Activated CD8-positive, alpha-beta memory T cell treated with anti-CD3 and anti-CD28 coated beads, Interleukin-2, amount 10 ng/mL, durations not matched to agents 7 days and 5 days (primary cell): ENCODE results near the gene ANKRD63. TPM values are rescaled to one million over a fixed set of nuclear protein-coding genes. Genes with fewer than 3 reads are reported as not detected.
A peak's percentile ranks its signal among the peaks of the same experiment; 100 is the strongest.

Source experiments
- ATAC-seq: fragments of 150-1000 bp; cut with Tn5 transposase; one replicate; pipeline ENCODE4 v1.10.0; 2021; ENCODE audit warnings: moderate library complexity
- CTCF ChIA-PET: fragments of 350-600 bp; sonication (Branson Sonifier 250); formaldehyde crosslinking; loops from one replicate; lab custom pipeline; 2021; ENCODE audit warnings: antibody characterized with exemption; lab: Charles Lee
- DNase-seq: peaks from one replicate; pipeline ENCODE4 v3.0.0-alpha.2; 2020
- H3K27ac Mint-ChIP-seq: one replicate; pipeline ENCODE4 v1.8.0; 2021; ENCODE audit warnings: mild to moderate bottlenecking, mixed read lengths
- H3K27me3 Mint-ChIP-seq: one replicate; pipeline ENCODE4 v1.8.0; 2021; ENCODE audit warnings: mixed read lengths
- H3K36me3 Mint-ChIP-seq: one replicate; pipeline ENCODE4 v1.8.0; 2021; ENCODE audit warnings: mild to moderate bottlenecking, mixed read lengths
- H3K4me1 Mint-ChIP-seq: one replicate; pipeline ENCODE4 v1.8.0; 2021; ENCODE audit warnings: mixed read lengths
- H3K4me3 Mint-ChIP-seq: one replicate; pipeline ENCODE4 v1.8.0; 2021; ENCODE audit warnings: mild to moderate bottlenecking, moderate library complexity, mixed read lengths
- H3K9me3 Mint-ChIP-seq: one replicate; pipeline ENCODE4 v1.8.0; 2022; ENCODE audit warnings: low read depth, mixed read lengths
- total RNA-seq, 2 experiments: library from RNA; stranded (reverse); gene quantifications; one replicate each; pipeline ENCODE4 v1.2.3, GENCODE V29; 2021

ANKRD63 gene
- total RNA-seq, 2 experiments from 2014 or later, result not detected

DNA sequence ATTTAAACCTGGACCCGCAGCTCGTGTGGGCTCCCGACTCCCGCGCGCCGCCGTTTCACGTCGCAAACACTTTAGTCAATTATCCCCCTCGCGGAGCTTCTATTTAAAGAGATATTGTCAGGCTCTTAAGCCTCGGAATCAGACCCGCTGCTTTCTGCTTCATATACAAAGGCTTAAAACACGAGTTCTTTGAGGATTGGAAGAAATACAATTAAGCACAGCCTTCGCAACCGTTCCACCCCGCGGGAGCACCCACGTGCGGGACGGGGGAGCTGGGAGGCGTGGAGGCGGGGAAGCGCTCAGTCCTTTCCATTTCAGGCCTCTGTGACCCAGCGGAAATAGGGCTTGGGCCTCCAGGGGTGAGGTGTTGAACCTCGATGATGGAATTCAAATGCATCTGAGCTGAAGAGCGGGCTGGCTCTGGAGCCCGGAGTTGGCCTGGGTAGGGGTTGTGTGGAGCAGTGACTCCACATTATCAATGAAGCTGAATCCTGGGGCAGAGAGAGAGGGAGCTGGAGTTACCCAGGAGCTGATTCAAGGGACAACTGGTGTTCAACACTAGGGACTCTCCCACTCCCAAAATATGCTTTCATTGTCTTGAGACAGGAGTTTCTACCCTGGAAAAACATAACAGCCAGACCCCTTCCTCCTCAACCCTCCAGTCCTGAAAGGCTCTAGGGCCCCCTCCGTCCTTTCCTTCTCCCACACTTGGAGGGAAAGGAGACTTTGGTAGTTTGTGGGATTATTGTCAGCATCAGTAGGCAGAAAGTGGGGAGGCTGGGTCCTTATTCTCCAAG, 2.4 kb downstream of the ANKRD63 start:
- Mint-ChIP-seq H3K27ac (no peak overlapping the region), H3K4me3 (no peak overlapping the region), H3K9me3 (no peaks in the 10 kb centered on the region), H3K4me1 (peaks cover 6% of the 10 kb centered on the region), H3K27me3 (peaks cover 57% of the 10 kb centered on the region), H3K36me3 (no peaks in the 10 kb centered on the region)
- CTCF ChIA-PET, result interaction anchor here (0.7 to 10.7 kb wide), 16 partner anchors 12 to 241 kb away, joined by 3 to 411 read pairs (median 8); partner anchors contain the start of genes BUB1B, CCDC9B, DISP2 and INAFM2
- DNase-seq, result no peak
- no peak for ATAC-seq

DNA sequence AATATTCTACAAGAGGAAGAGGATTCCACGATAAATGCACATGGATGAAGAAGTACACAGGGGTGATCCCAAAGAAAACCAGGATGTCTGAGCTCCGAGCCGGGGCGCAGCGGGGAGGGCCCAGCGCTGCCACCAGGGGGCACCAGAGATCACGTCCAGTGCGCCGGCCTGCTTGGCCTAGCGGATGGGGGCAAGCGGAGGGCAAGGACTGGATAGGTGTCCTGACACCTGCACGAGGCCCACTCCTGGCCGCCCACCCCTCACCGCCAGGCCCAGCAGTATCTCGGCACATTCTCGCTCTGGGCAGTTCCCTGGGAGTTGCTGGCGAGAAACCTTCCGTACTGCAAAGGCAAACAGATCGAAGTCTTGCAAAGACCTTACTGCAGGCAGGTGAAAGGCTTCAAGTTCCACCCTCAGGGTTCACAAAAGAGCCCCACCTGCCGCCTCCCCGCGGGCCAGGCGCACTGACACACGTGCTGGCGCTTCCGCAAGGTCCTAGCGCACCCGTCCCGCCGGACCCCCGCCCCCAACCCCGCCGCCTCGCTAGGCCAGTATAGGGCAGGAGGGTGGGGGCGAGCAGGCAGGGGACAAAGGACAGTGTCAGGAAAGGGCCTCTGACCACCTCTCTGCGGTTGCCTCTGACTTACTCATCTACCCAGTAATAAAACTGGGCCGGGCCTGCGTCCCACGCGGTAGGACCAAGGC, 3.3 kb downstream of the ANKRD63 start:
- no peaks in the 10 kb centered on the region for H3K9me3 Mint-ChIP-seq
- CTCF ChIA-PET, result interaction anchor here (0.6 to 10.7 kb wide), 58 partner anchors 8 to 492 kb away, joined by 3 to 411 read pairs (median 5); partner anchors contain the start of genes BUB1B, CCDC9B, DISP2 and INAFM2
- no peak overlapping the region for H3K4me3 Mint-ChIP-seq
- no peaks in the 10 kb centered on the region for H3K36me3 Mint-ChIP-seq
- ATAC-seq, result peak; percentile 47
- H3K27ac Mint-ChIP-seq, result no peak overlapping the region
- peak; percentile 75 for DNase-seq
- H3K4me1 Mint-ChIP-seq, result peaks cover 10% of the 10 kb centered on the region
- H3K27me3 Mint-ChIP-seq, result peaks cover 57% of the 10 kb centered on the region

DNA sequence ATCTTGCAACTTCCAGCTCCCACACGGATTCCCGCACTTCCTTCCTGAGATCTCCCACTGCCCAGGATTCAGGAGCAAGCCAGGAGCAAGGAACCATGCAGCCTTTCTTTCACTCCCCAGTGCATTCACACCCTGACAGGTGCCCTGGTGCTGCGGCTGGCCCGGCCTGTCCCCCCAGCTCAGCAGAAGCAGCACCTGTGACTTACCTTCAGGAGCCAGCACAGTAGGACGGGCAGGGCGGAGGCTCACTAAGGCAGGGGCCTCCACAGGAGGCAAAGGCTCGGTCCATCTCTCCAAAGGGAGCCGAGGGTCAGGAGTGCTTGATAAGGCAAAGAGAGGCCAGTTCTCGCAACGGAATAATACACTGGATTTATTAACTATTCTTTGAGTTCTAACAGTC, 4.8 kb downstream of the ANKRD63 start:
- H3K27me3 Mint-ChIP-seq, result peaks cover 45% of the 10 kb centered on the region

DNA sequence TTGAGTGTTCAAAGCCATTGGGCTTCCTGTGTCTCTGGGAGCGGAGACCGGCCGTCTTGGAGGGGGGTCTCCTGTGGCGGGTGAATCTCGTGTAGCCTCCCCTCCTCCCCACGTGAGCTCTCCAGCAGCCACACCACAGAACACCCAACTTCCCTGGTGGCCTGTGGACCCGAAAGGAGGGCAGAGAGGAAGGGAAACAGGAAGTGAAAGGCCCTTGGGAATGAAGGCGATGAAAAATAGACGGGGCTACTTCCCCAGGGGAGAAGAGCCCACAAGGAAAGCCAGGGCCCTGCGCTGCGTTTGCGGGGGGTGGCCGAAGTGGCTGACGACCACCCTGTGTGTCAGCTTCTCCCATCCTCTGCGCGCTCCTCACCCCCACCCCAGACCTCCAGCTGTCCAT, 5.4 kb downstream of the ANKRD63 start:
- CTCF ChIA-PET, result interaction anchor here (1.0 to 10.7 kb wide), 11 partner anchors 9 to 231 kb away, joined by 3 to 411 read pairs (median 20); partner anchors contain the start of genes CCDC9B and PLCB2
- Mint-ChIP-seq H3K9me3 (no peaks in the 10 kb centered on the region), H3K27me3 (peaks cover 45% of the 10 kb centered on the region), H3K27ac (no peak overlapping the region), H3K4me3 (no peak overlapping the region), H3K36me3 (no peaks in the 10 kb centered on the region), H3K4me1 (peaks cover 10% of the 10 kb centered on the region)
- ATAC-seq (no peak), DNase-seq (no peak)

More for the DNA sequence above, 4.8 kb downstream of the ANKRD63 start:
- no peak overlapping the region for H3K4me3 Mint-ChIP-seq
- H3K9me3 Mint-ChIP-seq, result no peaks in the 10 kb centered on the region
- ATAC-seq (no peak), DNase-seq (no peak)
- H3K36me3 Mint-ChIP-seq, result no peaks in the 10 kb centered on the region
- H3K27ac Mint-ChIP-seq, result no peak overlapping the region
- CTCF ChIA-PET, result interaction anchor here (1.0 to 10.7 kb wide), 18 partner anchors 9 to 241 kb away, joined by 3 to 411 read pairs (median 10); partner anchors contain the start of genes CCDC9B, DISP2 and PLCB2
- H3K4me1 Mint-ChIP-seq, result peaks cover 10% of the 10 kb centered on the region

DNA sequence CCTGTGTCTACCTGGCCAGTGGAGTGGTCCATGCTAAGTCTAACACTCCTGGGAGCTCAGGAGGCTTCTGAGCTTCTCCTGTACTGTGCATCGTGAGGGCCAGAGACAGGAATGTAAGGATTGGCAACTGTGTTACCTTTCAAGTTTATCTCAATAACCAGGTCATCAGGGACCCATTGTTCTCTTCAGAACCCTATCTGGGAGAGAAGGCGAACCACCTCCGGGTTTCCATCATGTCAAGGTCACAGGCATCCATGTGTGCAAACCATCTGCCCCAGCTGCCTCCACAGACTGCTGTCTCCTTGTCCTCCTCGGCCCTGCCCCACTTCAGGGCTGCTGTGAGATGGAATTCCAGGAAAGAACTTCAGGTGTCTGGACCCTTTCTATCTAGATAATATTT, 5.9 kb downstream of the ANKRD63 start:
- Mint-ChIP-seq H3K4me3 (no peak overlapping the region), H3K4me1 (peaks cover 10% of the 10 kb centered on the region), H3K36me3 (no peaks in the 10 kb centered on the region), H3K9me3 (no peaks in the 10 kb centered on the region), H3K27me3 (peaks cover 45% of the 10 kb centered on the region), H3K27ac (no peak overlapping the region)
- no peak for ATAC-seq
- CTCF ChIA-PET, result interaction anchor here (1.0 to 10.7 kb wide), 11 partner anchors 8 to 231 kb away, joined by 3 to 411 read pairs (median 20); partner anchors contain the start of genes CCDC9B and PLCB2
- DNase-seq, result no peak

GRCh38 chr15:40275954-40276353, 6.9 kb downstream of the ANKRD63 start:
- peaks cover 8% of the 10 kb centered on the region for H3K4me1 Mint-ChIP-seq
- no peak overlapping the region for H3K4me3 Mint-ChIP-seq
- peaks cover 40% of the 10 kb centered on the region for H3K27me3 Mint-ChIP-seq
- no peak for ATAC-seq
- H3K27ac Mint-ChIP-seq, result no peak overlapping the region
- no peak for DNase-seq
- no peaks in the 10 kb centered on the region for H3K36me3 Mint-ChIP-seq
- CTCF ChIA-PET, result interaction anchor here (0.6 to 10.7 kb wide), 12 partner anchors 8 to 230 kb away, joined by 3 to 411 read pairs (median 33); partner anchors contain the start of genes ANKRD63, CCDC9B and PLCB2
- no peaks in the 10 kb centered on the region for H3K9me3 Mint-ChIP-seq

DNA sequence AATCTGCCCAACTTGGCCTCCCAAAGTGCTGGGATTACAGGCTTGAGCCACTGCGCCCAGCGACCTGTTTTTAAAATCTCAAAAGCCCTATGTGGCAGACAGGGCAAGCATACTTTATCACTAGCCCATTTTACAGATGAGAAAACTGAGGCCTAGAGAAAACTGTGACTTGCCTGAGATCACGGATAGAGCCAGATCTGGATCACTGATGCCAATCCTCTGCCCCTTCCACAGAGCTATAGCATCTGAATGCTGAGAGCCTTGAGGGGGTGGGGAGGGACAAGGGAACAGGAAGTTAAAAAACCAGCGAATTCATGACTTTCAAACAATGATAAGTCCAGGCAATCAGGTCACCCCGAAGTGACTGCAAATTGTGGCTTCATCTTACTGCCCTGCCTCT, 7.3 kb downstream of the ANKRD63 start:
- Mint-ChIP-seq H3K27me3 (peaks cover 36% of the 10 kb centered on the region), H3K4me1 (peaks cover 8% of the 10 kb centered on the region), H3K36me3 (no peaks in the 10 kb centered on the region), H3K4me3 (no peak overlapping the region), H3K9me3 (no peaks in the 10 kb centered on the region), H3K27ac (no peak overlapping the region)
- no peak for DNase-seq
- ATAC-seq, result no peak
- CTCF ChIA-PET, result interaction anchor here (0.6 to 10.7 kb wide), 27 partner anchors 9 to 1134 kb away, joined by 3 to 411 read pairs (median 6); partner anchors contain the start of genes ANKRD63, CCDC9B, PLCB2 and SRP14

DNA sequence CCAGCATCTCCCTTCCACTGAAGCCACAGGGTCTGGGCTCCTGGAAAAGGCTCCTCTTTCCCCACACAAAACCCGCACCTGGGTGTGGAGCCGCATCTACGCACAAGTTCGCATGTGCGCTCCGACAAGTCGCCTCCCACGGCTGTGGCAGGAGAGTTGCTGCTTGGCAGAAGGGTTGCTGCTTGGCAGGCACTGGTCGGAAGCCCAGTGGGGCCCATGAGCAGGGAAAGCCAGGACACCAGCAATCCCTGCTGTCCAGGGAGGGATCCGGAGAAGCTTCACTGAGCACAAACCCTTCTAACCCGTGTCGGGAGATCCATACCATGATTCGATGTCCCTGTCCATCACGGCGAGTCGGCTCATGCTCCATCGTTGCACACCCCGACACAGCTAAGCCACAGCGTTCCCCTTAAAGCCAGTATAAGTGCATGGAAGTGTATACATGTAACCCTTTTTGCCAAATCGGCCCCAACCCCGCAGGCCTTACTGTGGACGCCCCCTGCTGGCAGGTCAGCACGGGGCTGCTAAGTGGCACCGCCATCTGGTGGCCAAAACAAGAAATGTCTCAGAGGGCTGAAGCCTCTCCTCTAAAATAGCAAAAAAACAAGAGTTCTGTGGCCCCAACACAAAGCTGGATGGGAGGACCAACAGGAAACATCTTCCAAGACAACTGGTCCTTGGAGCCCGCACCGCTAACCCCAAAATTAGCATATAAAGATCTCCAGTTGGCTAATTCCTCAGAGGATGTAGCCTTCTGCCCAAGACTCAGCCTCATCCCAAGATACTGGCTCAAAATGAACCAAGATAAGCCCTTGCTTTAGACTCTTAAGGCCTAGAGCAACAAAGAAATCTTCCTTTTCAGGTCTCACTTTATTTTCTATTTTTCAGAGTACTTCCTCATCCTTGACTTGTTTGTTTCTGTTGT, 8.3 kb downstream of the ANKRD63 start:
- Mint-ChIP-seq H3K36me3 (no peaks in the 10 kb centered on the region), H3K27me3 (peaks cover 30% of the 10 kb centered on the region), H3K4me1 (peaks cover 8% of the 10 kb centered on the region), H3K4me3 (no peak overlapping the region), H3K27ac (no peak overlapping the region), H3K9me3 (no peaks in the 10 kb centered on the region)
- DNase-seq (peak; percentile 90), ATAC-seq (peak; percentile 75)
- CTCF ChIA-PET, result interaction anchor here (0.6 to 10.7 kb wide), 73 partner anchors 10 to 1135 kb away, joined by 3 to 411 read pairs (median 5); partner anchors contain the start of genes ANKRD63, CCDC9B, EIF2AK4 and FSIP1

DNA sequence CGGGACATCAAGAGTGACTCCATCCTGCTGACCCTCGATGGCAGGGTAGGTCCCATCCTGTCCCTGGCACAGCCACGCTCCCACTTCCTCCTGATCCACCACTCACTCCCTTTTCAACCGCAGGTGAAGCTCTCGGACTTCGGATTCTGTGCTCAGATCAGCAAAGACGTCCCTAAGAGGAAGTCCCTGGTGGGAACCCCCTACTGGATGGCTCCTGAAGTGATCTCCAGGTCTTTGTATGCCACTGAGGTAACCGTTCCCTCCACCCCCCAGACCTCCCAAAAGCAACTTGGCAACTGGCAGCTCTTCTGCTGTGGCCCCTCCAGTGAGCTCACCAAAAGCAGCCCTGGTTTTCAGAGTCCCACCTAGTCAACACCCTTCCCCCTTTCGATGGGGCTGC, 9.4 kb downstream of the ANKRD63 start:
- DNase-seq (no peak), ATAC-seq (no peak)
- no peak overlapping the region for H3K4me3 Mint-ChIP-seq
- H3K36me3 Mint-ChIP-seq, result no peaks in the 10 kb centered on the region
- peaks cover 4% of the 10 kb centered on the region for H3K4me1 Mint-ChIP-seq
- no peaks in the 10 kb centered on the region for H3K9me3 Mint-ChIP-seq
- CTCF ChIA-PET, result interaction anchor here (0.6 to 10.7 kb wide), 37 partner anchors 11 to 491 kb away, joined by 3 to 411 read pairs (median 9); partner anchors contain the start of genes ANKRD63, CCDC9B, FSIP1 and INAFM2
- no peak overlapping the region for H3K27ac Mint-ChIP-seq
- peaks cover 18% of the 10 kb centered on the region for H3K27me3 Mint-ChIP-seq

DNA sequence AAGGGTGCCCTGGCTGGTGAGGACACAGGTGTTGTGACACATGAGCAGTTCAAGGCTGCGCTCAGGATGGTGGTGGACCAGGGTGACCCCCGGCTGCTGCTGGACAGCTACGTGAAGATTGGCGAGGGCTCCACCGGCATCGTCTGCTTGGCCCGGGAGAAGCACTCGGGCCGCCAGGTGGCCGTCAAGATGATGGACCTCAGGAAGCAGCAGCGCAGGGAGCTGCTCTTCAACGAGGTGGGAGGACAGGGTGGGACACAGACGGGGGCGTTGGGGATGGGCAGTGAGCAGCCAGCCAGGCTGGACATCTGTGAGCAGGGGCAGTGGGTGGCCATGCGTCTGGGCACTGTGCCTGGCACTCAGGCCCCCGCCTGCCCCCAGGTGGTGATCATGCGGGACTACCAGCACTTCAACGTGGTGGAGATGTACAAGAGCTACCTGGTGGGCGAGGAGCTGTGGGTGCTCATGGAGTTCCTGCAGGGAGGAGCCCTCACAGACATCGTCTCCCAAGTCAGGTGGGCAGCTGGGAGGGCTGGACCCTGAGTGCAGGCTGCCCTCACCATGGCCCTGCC, 10.3 kb downstream of the ANKRD63 start:
- CTCF ChIA-PET, result interaction anchor here (0.8 to 10.7 kb wide), 19 partner anchors 12 to 237 kb away, joined by 3 to 411 read pairs (median 9); partner anchors contain the start of genes ANKRD63, CCDC9B, PLCB2 and SRP14
- H3K36me3 Mint-ChIP-seq, result no peaks in the 10 kb centered on the region
- DNase-seq, result no peak
- H3K27ac Mint-ChIP-seq, result no peak overlapping the region
- no peaks in the 10 kb centered on the region for H3K9me3 Mint-ChIP-seq
- H3K27me3 Mint-ChIP-seq, result peaks cover 9% of the 10 kb centered on the region
- H3K4me1 Mint-ChIP-seq, result peaks cover 4% of the 10 kb centered on the region
- ATAC-seq, result no peak
- H3K4me3 Mint-ChIP-seq, result no peak overlapping the region

DNA sequence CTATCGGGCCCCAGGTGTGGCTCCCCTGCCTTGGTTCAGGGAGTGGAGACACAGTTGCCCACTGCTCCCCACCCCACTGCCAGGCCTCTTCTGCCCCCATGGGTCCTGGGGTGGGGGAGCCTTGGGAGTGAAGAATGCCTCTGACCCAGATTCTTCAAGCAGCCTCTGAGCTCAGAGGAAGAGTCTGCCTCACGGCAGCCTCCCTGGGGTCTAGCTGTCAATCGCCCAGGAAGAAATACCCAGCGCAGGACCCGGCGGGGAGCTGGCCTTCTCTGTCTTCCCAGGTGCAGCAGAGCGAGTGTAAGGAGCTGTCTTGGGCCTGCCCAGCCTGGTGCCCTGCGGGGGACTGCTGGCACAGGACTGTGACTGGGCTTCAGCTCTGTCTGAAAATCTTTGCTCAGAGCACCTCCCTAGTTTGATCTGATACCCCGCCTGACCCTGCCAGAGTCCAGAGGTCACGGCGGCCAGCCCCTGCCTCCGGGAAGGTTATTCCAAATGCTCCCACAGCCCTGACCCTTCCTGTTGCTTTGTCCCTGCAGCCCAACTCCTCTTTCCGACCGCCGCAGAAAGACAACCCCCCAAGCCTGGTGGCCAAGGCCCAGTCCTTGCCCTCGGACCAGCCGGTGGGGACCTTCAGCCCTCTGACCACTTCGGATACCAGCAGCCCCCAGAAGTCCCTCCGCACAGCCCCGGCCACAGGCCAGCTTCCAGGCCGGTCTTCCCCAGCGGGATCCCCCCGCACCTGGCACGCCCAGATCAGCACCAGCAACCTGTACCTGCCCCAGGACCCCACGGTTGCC, 11.0 kb downstream of the ANKRD63 start:
- Mint-ChIP-seq H3K36me3 (no peaks in the 10 kb centered on the region), H3K27me3 (peaks cover 2% of the 10 kb centered on the region), H3K4me1 (peaks cover 4% of the 10 kb centered on the region), H3K27ac (no peak overlapping the region), H3K9me3 (no peaks in the 10 kb centered on the region), H3K4me3 (no peak overlapping the region)
- no peak for ATAC-seq
- DNase-seq, result no peak
- CTCF ChIA-PET, result interaction anchor here (0.8 to 10.7 kb wide), 10 partner anchors 13 to 236 kb away, joined by 3 to 270 read pairs (median 32); partner anchors contain the start of gene CCDC9B
